NCI-H748 (cell line): ENCODE results near the gene HHLA2.

ENCODE experiments used
- DNase-seq: peaks from one replicate; lab custom pipeline; 2025; ENCODE audit not compliant: unreplicated experiment; lab: John Stamatoyannopoulos, UW

Gene HHLA2

GRCh38 chr3:108298056-108298455, 1.7 kb downstream of the HHLA2 start:
- DNase-seq = no peak

GRCh38 chr3:108300103-108300849, 3.9 kb downstream of the HHLA2 start:
- no peak for DNase-seq

- DNase-seq = no peak
Measured at GRCh38 chr3:108301695-108302404, 5.5 kb downstream of the HHLA2 start.

GRCh38 chr3:108302570-108302969, 6.2 kb downstream of the HHLA2 start:
- no peak for DNase-seq

- no peak for DNase-seq
Measured at GRCh38 chr3:108305484-108306172, 9.3 kb downstream of the HHLA2 start.

- DNase-seq = no peak
Measured at GRCh38 chr3:108311797-108312196, 15.4 kb downstream of the HHLA2 start.

- no peak for DNase-seq
Measured at GRCh38 chr3:108312656-108313055, 16.3 kb downstream of the HHLA2 start.

GRCh38 chr3:108315767-108316301, 19.5 kb downstream of the HHLA2 start:
- no peak for DNase-seq

- DNase-seq = no peak
Measured at GRCh38 chr3:108319428-108320082, 23.2 kb downstream of the HHLA2 start.

- no peak for DNase-seq
Measured at GRCh38 chr3:108320746-108321350, 24.5 kb downstream of the HHLA2 start.

- DNase-seq = no peak
Measured at GRCh38 chr3:108322352-108322751, 26.0 kb downstream of the HHLA2 start.

- DNase-seq = no peak
Measured at GRCh38 chr3:108324177-108324576, 27.8 kb downstream of the HHLA2 start.

GRCh38 chr3:108327168-108327567, 30.8 kb downstream of the HHLA2 start:
- DNase-seq = no peak

GRCh38 chr3:108328821-108329486, 32.6 kb downstream of the HHLA2 start:
- no peak for DNase-seq

GRCh38 chr3:108329508-108329907, 33.2 kb downstream of the HHLA2 start:
- no peak for DNase-seq

GRCh38 chr3:108329947-108330346, 33.6 kb downstream of the HHLA2 start:
- DNase-seq = no peak

GRCh38 chr3:108331792-108332191, 35.4 kb downstream of the HHLA2 start:
- no peak for DNase-seq

GRCh38 chr3:108333961-108334360, 37.6 kb downstream of the HHLA2 start:
- DNase-seq = no peak

GRCh38 chr3:108334701-108335100, 38.4 kb downstream of the HHLA2 start:
- no peak for DNase-seq

GRCh38 chr3:108338901-108339545, 42.7 kb downstream of the HHLA2 start:
- DNase-seq = no peak
